Central memory CD8-positive, alpha-beta T cell (primary cell): ENCODE measurements around the gene MARS1.

Experiments used
- ATAC-seq: fragments of 150-1000 bp; cut with Tn5 transposase; replicated peaks from 2 replicates; pipeline ENCODE4 v1.10.0; 2022; ENCODE audit warnings: mild to moderate bottlenecking, moderate FRiP score, moderate number of reproducible peaks; ENCODE audit not compliant: poor library complexity, severe bottlenecking; ENCODE audit errors: extremely low read depth
- DNase-seq, 2 donors: peaks; one replicate each; pipeline ENCODE4 v3.0.0; 2021; ENCODE audit warnings: low spot score in 2 of 2
- H3K27ac Mint-ChIP-seq: one replicate; pipeline ENCODE4 v1.8.0; 2022; ENCODE audit warnings: low read depth, mild to moderate bottlenecking, moderate library complexity, mixed read lengths
- H3K27me3 Mint-ChIP-seq: one replicate; pipeline ENCODE4 v1.8.0; 2022; ENCODE audit warnings: mixed read lengths
- H3K36me3 Mint-ChIP-seq: one replicate; pipeline ENCODE4 v1.8.0; 2022; ENCODE audit warnings: mild to moderate bottlenecking, moderate library complexity, mixed read lengths; ENCODE audit not compliant: insufficient read depth
- H3K4me1 Mint-ChIP-seq: one replicate; pipeline ENCODE4 v1.8.0; 2022; ENCODE audit warnings: mixed read lengths
- H3K4me3 Mint-ChIP-seq: one replicate; pipeline ENCODE4 v1.8.0; 2022; ENCODE audit warnings: mild to moderate bottlenecking, moderate library complexity, mixed read lengths
- H3K9me3 Mint-ChIP-seq: one replicate; pipeline ENCODE4 v1.8.0; 2022; ENCODE audit warnings: mixed read lengths

Gene MARS1

GRCh38 chr12:57520053-57520818 is 32.4 kb downstream of the MARS1 start, which contains the start of gene DDIT3:
TSS of gene DDIT3 (minus strand) at chr12:57520514. CDS start at chr12:57517406, 3,108 bp downstream.
- Mint-ChIP-seq H3K4me3 (peak within 1 kb of the TSS; percentile 98), H3K27ac (peak within 1 kb of the TSS; percentile 99), H3K9me3 (no peaks in the 10 kb centered on the region)

DNA sequence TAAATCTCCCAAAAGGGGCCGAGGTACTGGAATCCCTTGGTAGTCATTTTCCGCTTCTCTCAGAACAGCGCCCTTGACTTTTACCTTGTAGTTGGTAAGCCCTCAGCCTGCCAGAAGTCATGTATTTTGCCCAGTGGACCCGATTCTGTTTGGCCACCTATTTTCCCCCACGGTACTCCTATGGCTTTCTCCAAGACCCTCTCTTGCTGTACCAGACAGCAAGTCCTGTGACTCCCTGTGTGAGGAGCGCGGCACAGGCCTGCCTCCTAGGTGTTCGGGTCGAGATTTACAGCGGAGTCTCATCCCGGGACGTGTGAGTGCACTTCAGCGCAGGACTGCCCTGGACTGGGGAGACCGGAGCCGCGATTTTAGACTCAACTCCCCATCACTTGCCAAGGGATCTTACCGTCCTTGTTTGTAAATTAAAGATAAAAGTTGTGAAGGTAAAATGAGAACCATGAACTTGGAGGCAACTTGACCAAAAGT is 33.7 kb downstream of the MARS1 start:
- no peak for ATAC-seq
- no peaks in the 10 kb centered on the region for H3K27me3 Mint-ChIP-seq

More at GRCh38 chr12:57520053-57520818, 32.4 kb downstream of the MARS1 start, which contains the start of gene DDIT3:
- Mint-ChIP-seq H3K4me1 (peaks cover 57% of the 10 kb centered on the region), H3K27me3 (no peaks in the 10 kb centered on the region), H3K36me3 (peaks cover 63% of the 10 kb centered on the region)
- peak; percentile 98 to 99 for DNase-seq
- ATAC-seq: peak; percentile 70

GRCh38 chr12:57522011-57522886 is 34.4 kb downstream of the MARS1 start, which contains the start of gene MBD6:
TSS of gene MBD6 (plus strand) at chr12:57522824. CDS start at chr12:57524304, 1,480 bp downstream.
- H3K4me1 Mint-ChIP-seq: peaks cover 56% of the 10 kb centered on the region
- peak; percentile 83 to 86 for DNase-seq
- H3K4me3 Mint-ChIP-seq: peak within 1 kb of the TSS; percentile 98
- H3K27ac Mint-ChIP-seq: peak within 1 kb of the TSS; percentile 99
- H3K9me3 Mint-ChIP-seq: no peaks in the 10 kb centered on the region
- no peaks in the 10 kb centered on the region for H3K27me3 Mint-ChIP-seq
- peaks cover 56% of the 10 kb centered on the region for H3K36me3 Mint-ChIP-seq
- ATAC-seq: peak; percentile 64

More for the DNA sequence above, 33.7 kb downstream of the MARS1 start:
- peak in 1 of 2 donors; percentile 16 for DNase-seq
- Mint-ChIP-seq H3K4me3 (peak overlapping the region; percentile 98), H3K4me1 (peaks cover 61% of the 10 kb centered on the region), H3K9me3 (no peaks in the 10 kb centered on the region), H3K36me3 (peaks cover 56% of the 10 kb centered on the region), H3K27ac (peak overlapping the region; percentile 99)

- H3K27ac Mint-ChIP-seq: peak overlapping the region; percentile 99
- H3K27me3 Mint-ChIP-seq: no peaks in the 10 kb centered on the region
- H3K4me1 Mint-ChIP-seq: peaks cover 55% of the 10 kb centered on the region
- peaks cover 56% of the 10 kb centered on the region for H3K36me3 Mint-ChIP-seq
- peak overlapping the region; percentile 98 for H3K4me3 Mint-ChIP-seq
- H3K9me3 Mint-ChIP-seq: no peaks in the 10 kb centered on the region
- DNase-seq (peak in 1 of 2 donors; percentile 27), ATAC-seq (no peak)
Observed at GRCh38 chr12:57522887-57523705, 35.2 kb downstream of the MARS1 start.

- Mint-ChIP-seq H3K36me3 (peaks cover 51% of the 10 kb centered on the region), H3K4me3 (peak overlapping the region; percentile 98), H3K27ac (peak overlapping the region; percentile 99), H3K4me1 (peaks cover 46% of the 10 kb centered on the region), H3K27me3 (no peaks in the 10 kb centered on the region), H3K9me3 (no peaks in the 10 kb centered on the region)
- DNase-seq (no peak), ATAC-seq (no peak)
Observed at GRCh38 chr12:57523706-57524614, 36.1 kb downstream of the MARS1 start.

- peak overlapping the region; percentile 98 for H3K4me3 Mint-ChIP-seq
Observed at GRCh38 chr12:57524814-57525614, 37.1 kb downstream of the MARS1 start.

GRCh38 chr12:57525615-57526383 is 37.9 kb downstream of the MARS1 start:
- no peak for DNase-seq
- Mint-ChIP-seq H3K27me3 (no peaks in the 10 kb centered on the region), H3K4me3 (no peak overlapping the region), H3K36me3 (peaks cover 48% of the 10 kb centered on the region), H3K4me1 (peaks cover 37% of the 10 kb centered on the region), H3K9me3 (no peaks in the 10 kb centered on the region), H3K27ac (no peak overlapping the region)
- no peak for ATAC-seq

More at GRCh38 chr12:57524814-57525614, 37.1 kb downstream of the MARS1 start:
- DNase-seq: no peak
- Mint-ChIP-seq H3K27me3 (no peaks in the 10 kb centered on the region), H3K27ac (peak overlapping the region; percentile 99), H3K4me1 (peaks cover 37% of the 10 kb centered on the region), H3K9me3 (no peaks in the 10 kb centered on the region), H3K36me3 (peaks cover 52% of the 10 kb centered on the region)
- no peak for ATAC-seq

DNA sequence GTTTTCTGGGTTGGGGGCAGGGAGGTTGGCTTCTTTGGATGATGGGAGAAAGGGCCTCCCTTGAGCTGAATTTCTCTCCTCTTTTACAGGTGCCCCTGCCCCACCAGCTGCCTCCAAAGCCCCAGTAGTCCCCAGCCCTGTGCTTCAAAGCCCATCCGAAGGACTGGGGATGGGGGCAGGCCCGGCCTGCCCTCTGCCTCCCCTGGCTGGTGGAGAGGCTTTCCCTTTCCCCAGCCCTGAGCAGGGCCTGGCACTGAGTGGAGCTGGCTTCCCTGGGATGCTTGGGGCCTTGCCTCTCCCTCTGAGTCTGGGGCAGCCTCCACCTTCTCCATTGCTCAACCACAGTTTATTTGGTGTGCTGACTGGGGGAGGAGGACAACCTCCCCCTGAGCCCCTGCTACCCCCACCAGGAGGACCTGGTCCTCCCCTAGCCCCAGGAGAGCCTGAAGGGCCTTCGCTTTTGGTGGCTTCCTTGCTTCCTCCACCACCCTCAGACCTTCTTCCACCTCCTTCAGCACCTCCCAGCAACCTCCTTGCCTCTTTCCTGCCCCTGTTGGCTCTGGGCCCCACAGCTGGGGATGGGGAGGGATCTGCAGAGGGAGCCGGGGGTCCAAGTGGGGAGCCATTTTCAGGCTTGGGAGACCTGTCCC is 38.7 kb downstream of the MARS1 start:
- DNase-seq: no peak
- no peak overlapping the region for H3K4me3 Mint-ChIP-seq
- no peak for ATAC-seq
- no peaks in the 10 kb centered on the region for H3K9me3 Mint-ChIP-seq
- H3K4me1 Mint-ChIP-seq: peaks cover 34% of the 10 kb centered on the region
- H3K36me3 Mint-ChIP-seq: peaks cover 51% of the 10 kb centered on the region
- peak overlapping the region; percentile 32 for H3K27ac Mint-ChIP-seq
- no peaks in the 10 kb centered on the region for H3K27me3 Mint-ChIP-seq

GRCh38 chr12:57527184-57527583 is 39.3 kb downstream of the MARS1 start:
- no peak for DNase-seq
- peaks cover 51% of the 10 kb centered on the region for H3K36me3 Mint-ChIP-seq
- peaks cover 28% of the 10 kb centered on the region for H3K4me1 Mint-ChIP-seq
- H3K4me3 Mint-ChIP-seq: no peak overlapping the region
- H3K27me3 Mint-ChIP-seq: no peaks in the 10 kb centered on the region
- ATAC-seq: no peak
- H3K27ac Mint-ChIP-seq: no peak overlapping the region
- no peaks in the 10 kb centered on the region for H3K9me3 Mint-ChIP-seq

DNA sequence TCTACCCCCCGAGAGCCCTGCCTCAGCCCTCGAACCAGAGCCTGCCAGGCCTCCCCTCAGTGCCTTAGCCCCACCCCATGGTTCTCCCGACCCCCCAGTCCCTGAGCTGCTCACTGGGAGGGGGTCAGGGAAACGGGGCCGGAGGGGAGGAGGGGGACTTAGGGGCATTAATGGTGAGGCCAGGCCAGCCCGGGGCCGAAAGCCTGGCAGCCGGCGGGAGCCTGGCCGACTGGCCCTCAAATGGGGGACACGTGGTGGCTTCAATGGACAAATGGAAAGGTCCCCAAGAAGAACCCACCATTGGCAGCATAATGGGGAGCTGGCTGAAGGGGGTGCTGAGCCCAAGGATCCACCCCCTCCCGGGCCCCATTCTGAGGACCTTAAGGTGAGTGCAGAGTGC is 40.3 kb downstream of the MARS1 start:
- no peaks in the 10 kb centered on the region for H3K27me3 Mint-ChIP-seq
- DNase-seq (no peak), ATAC-seq (no peak)
- no peaks in the 10 kb centered on the region for H3K9me3 Mint-ChIP-seq
- no peak overlapping the region for H3K4me3 Mint-ChIP-seq
- peaks cover 24% of the 10 kb centered on the region for H3K4me1 Mint-ChIP-seq
- H3K27ac Mint-ChIP-seq: no peak overlapping the region
- H3K36me3 Mint-ChIP-seq: peaks cover 55% of the 10 kb centered on the region
